NOMO-1 (cell line): ENCODE measurements around the gene LYRM9.
"Not testable (repeated sequence)": the region's sequence is repeated elsewhere in the genome, so short reads cannot be mapped to it uniquely, and the experiment has no call there.

Experiments used
- DNase-seq, 2 experiments: peaks; one replicate each; lab custom pipeline; 2025; ENCODE audit not compliant: unreplicated experiment in 2 of 2; lab: John Stamatoyannopoulos, UW

LYRM9 gene

DNA sequence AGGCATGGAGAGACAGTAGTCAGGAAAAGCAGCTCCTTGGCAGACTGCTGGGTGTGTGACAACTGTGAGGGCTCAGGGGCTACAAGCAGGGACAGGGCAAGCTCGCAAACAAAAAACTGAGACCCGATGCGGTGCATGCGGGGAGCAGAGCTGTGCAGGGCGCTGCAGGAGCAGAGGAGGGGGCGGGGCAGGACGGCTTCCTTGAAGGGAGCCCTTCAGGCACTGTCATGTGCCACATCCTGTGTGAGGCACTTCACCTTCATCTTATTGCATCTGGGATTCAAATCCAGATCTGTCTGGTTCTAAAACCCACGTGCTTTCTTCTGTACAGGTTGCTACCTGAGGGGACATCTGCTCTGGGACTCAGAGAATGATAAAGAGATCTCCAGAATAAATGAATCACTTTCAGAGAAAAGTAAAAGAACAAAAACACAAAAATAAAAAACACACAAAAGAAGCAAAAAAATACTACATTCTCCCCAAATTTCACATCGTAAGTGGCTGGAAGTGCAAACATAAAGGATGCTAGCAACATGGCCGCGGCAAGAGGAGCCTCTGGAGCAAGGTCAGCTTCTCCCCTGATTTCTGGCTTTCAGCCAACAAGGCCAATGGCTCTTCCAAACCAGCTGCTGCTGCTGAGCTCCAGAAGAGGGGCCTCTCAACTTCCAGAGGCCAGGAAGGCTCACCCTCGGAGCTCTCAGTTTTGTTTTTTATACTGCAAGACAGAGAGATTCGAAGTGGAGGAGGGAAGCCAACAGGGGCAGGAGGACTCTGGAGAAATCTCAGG, 14.2 kb downstream of the LYRM9 start:
- DNase-seq, result no peak

GRCh38 chr17:27873746-27874145, 19.4 kb downstream of the LYRM9 start:
- no peak for DNase-seq

GRCh38 chr17:27873211-27873610, 20.0 kb downstream of the LYRM9 start:
- no peak for DNase-seq

DNA sequence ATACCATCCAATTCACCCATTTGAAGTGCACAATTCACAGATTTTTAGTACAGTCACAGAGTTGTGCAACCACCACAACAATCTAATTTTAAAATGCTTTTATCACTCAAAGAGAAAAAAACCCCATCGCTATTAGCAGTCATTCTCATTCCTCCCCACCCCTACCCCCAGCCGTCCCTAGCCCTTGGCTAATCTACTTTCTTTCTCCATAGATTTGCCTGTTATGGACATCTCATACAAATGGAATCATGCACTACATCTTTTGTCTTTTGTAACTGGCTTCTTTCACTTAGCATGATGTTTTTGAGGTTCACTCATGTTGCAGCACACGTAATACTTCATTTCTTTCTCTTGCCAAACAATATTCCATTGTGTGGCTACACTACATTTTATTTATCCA, 20.4 kb downstream of the LYRM9 start:
- no peak for DNase-seq

DNA sequence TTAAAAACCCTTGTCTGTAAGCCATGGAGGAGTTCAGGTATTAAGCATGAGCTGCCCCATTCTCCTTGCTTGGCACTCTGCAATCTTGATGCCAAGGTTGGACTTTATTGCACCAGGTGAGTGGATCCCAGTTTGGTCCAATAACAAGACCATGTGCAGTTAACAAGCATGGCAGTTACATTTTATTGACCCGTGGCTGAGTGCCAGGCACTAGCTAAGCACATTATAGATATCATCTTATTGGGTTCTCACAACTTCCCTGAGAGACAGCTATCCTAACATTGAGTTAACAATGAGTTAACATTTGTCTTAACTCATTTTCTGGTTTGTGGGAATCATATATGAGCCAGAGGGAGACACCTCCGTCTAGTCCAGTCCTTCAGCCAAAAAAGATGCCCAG, 21.8 kb downstream of the LYRM9 start:
- DNase-seq, result no peak

DNA sequence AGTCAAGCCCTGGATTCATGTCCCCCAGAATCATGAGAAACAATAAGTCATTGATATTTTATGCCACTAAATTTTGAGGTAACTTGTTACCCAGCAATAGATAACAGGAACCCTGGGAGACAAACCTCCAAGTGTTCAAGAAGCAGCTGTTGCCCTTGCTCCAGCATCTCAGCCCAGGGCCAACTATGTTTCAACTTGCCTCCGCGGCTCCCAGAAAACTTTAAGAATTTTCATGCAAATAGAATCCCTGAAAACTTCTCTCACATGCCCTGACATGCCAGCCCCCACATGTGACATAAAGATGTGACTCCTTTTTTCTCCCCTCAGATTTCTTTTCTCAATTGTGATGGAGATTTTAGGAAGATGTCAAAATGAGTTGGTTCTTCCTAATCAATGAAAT, 22.8 kb downstream of the LYRM9 start:
- no peak for DNase-seq

GRCh38 chr17:27868565-27868964, 24.6 kb downstream of the LYRM9 start:
- DNase-seq, result no peak

- DNase-seq, result no peak
Measured at GRCh38 chr17:27862840-27863239, 30.3 kb downstream of the LYRM9 start.

DNA sequence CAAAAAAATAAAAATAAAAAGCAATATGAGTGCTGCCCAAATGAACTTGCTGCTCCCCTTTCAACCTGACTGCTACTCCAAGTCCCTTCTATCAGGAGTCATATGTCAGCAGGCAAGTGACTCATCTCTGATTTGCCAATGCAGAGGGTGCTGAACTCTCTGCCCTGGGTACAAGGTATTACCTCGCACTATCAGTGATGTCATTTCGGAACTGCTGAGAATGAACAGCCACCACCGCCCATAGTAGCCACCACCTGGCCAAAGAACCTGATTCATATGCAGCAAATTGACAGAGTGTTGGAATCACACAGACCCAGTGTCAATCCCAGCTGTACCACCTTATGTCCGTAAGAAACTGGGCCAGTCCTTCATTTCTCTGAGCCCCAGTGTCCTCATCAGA, 31.2 kb downstream of the LYRM9 start:
- no peak for DNase-seq

GRCh38 chr17:27860971-27861664, 32.0 kb downstream of the LYRM9 start:
- DNase-seq, result no peak

DNA sequence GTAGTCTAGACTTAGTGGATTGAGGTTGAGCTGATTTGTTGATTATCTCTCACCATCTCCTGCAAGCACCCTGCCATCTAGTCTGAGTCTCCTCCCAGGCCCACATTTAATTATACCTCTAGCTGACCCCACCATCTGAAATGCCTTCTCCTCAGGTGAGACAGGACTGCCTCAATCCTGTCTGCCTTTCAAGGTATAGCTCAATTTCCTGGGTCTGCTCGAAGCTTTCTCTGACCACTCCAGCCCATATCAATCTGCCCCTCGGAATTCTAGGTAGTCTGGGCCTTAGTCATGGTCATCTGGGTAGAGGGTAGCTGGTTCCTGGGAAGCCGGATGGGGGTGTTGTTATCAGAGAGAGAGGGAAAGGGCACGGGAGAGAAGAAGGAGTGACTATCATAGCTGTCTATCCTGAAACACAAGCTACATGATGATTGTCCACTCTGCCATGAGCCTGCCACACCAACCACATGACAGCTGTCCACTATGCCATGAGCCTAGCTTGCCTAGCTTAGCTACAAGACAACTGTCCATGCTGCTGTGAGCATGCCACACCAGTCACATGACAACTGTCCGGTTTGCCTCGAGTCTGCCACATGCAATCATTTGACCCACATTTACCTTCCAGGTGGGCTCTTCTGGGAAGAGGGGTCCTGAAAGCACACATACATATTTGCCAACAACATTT, 34.4 kb downstream of the LYRM9 start:
- DNase-seq, result no peak

- DNase-seq, result no peak
Measured at GRCh38 chr17:27856676-27857432, 36.3 kb downstream of the LYRM9 start.

GRCh38 chr17:27855454-27855853, 37.7 kb downstream of the LYRM9 start:
- DNase-seq, result no peak

- no peak for DNase-seq
Measured at GRCh38 chr17:27854163-27854562, 39.0 kb downstream of the LYRM9 start.

DNA sequence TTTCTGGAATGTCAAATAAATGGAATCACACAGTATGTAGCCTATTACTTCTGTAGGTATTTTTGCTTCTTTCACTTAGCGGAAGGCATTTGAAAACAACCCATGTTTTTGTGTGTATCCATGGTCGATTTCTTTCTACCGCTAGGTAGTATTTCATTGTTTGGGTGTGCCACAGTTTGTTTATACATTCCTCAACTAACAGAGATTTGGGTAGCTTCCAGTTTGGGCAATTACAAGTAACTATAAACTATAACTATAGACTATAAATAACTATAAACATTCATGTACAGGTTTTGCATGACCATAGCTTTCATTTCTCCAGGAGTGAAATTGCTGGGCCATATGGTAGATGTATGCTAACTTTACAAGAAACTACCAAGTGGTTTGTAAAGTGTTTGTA, 40.1 kb downstream of the LYRM9 start:
- no peak for DNase-seq

- DNase-seq, result no peak
Measured at GRCh38 chr17:27849474-27850185, 43.5 kb downstream of the LYRM9 start.

DNA sequence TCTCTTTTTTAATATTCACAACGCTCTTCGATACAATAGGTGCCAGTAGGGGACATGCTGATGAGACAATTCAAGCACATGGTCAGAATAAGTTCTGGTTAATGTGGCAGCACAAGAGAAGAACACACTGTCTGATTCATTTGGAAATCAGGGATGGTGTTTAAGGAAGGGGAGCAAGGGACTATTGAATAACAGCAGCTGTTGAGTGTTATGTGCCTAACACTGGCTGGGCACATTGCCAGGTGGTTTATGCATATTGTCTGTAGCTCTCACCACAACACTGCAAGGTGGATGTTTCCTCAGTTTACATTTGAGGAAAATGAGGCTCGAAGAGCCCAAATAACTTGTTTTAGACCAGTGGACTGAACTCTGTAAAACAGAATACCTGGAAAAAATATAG, 44.2 kb downstream of the LYRM9 start:
- DNase-seq, result no peak

- not testable (repeated sequence) for DNase-seq
Measured at GRCh38 chr17:27846808-27847307, 46.3 kb downstream of the LYRM9 start.

DNA sequence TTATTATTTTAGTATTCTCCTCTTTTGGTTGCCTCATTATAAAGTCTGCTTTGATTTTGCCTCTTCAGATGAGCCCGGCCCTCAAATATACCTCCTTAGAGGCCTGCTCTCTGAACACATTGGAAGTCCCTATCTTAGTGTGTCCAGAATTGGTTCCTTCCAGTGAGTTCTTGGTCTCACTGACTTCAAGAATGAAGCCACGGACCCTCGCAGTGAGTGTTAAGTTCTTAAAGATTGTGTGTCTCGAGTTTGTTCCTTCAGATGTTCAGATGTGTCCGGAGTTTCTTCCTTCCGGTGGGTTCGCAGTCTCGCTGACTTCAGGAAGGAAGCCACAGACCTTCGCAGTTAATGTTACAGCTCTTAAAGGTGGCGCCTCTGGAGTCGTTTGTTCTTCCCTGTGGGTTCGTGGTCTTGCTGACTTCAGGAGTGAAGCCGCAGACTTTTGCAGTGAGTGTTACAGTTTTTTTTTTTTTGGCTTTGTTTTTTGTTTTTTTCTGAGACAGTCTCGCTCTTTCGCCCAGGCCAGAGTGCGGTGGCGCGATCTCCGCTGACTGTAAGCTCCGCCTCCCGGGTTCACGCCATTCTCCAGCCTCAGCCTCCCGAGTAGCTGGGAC, 47.0 kb downstream of the LYRM9 start:
- peak in 1 of 2 experiments; percentile 15 for DNase-seq
